Measurements from ENCODE around the gene SSB.

DNA sequence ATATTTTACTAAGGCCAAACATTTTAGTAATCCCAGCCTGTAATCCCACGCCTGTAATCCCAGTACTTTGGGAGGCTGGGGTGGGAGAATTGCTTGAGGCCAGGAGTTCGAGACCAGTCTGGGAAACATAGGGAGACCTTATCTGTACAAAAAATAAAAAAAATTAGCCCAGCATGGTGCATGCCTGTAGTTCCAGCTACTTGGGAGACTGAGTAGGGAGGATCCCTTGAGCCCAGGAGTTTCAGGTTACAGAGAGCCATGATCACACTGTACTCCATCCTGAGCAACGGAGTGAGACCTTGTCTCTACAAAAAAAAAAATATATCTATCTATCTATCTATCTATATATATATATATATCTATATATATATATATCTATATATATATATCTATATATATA lies 45.9 kb upstream of the SSB start:
- TF ChIP-seq, protein P1, sequence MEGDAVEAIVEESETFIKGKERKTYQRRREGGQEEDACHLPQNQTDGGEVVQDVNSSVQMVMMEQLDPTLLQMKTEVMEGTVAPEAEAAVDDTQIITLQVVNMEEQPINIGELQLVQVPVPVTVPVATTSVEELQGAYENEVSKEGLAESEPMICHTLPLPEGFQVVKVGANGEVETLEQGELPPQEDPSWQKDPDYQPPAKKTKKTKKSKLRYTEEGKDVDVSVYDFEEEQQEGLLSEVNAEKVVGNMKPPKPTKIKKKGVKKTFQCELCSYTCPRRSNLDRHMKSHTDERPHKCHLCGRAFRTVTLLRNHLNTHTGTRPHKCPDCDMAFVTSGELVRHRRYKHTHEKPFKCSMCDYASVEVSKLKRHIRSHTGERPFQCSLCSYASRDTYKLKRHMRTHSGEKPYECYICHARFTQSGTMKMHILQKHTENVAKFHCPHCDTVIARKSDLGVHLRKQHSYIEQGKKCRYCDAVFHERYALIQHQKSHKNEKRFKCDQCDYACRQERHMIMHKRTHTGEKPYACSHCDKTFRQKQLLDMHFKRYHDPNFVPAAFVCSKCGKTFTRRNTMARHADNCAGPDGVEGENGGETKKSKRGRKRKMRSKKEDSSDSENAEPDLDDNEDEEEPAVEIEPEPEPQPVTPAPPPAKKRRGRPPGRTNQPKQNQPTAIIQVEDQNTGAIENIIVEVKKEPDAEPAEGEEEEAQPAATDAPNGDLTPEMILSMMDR (IDR thresholded peaks at IDR 0.05): no peak
- TF ChIP-seq POLR2A (IDR thresholded peaks at IDR 0.05): no peak
- no peak for TF ChIP-seq EP300 (IDR thresholded peaks at IDR 0.05)
- no peak for TF ChIP-seq POLR2AphosphoS5 (IDR thresholded peaks at IDR 0.05)
